Measurements from ENCODE around the gene PGGHG.
"Not testable (repeated sequence)": the region's sequence is repeated elsewhere in the genome, so short reads cannot be mapped to it uniquely, and the experiment has no call there.

PGGHG gene

GRCh38 chr11:315516-315994 is 26.6 kb downstream of the PGGHG start:
- no peak for DNase-seq

GRCh38 chr11:316031-316701 is 27.2 kb downstream of the PGGHG start:
- DNase-seq, result no peak

- no peak for DNase-seq
Observed at GRCh38 chr11:316891-317301, 28.0 kb downstream of the PGGHG start.

- DNase-seq, result not testable (repeated sequence)
Observed at GRCh38 chr11:317668-318404, 28.9 kb downstream of the PGGHG start.

GRCh38 chr11:318405-319120 is 29.6 kb downstream of the PGGHG start:
- not testable (repeated sequence) for DNase-seq

- not testable (repeated sequence) for DNase-seq
Observed at GRCh38 chr11:319121-319887, 30.4 kb downstream of the PGGHG start.

GRCh38 chr11:319888-320273 is 31.0 kb downstream of the PGGHG start:
- DNase-seq, result not testable (repeated sequence)

DNA sequence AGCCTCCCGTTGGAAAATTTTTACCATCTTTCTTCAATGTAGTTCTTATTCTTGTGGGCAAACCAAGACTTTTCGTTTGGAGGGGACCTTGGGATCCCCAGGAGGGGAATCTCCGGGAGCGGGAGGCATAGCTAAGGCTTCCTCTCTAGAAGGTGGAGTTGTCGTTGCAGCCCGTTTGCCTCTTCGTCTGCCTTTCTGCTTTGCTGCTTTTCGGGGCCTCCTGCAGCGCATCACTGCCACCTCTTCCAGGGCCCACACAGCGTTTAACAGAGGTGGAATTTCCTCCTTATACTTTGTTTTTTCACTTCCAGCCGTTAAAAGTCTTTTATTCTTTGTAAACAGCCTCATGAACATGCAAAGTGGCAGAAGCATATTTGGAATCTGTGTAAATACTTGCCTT is 35.2 kb downstream of the PGGHG start:
- no peak for DNase-seq

- not testable (repeated sequence) for DNase-seq
Observed at GRCh38 chr11:324593-325517, 35.9 kb downstream of the PGGHG start.

DNA sequence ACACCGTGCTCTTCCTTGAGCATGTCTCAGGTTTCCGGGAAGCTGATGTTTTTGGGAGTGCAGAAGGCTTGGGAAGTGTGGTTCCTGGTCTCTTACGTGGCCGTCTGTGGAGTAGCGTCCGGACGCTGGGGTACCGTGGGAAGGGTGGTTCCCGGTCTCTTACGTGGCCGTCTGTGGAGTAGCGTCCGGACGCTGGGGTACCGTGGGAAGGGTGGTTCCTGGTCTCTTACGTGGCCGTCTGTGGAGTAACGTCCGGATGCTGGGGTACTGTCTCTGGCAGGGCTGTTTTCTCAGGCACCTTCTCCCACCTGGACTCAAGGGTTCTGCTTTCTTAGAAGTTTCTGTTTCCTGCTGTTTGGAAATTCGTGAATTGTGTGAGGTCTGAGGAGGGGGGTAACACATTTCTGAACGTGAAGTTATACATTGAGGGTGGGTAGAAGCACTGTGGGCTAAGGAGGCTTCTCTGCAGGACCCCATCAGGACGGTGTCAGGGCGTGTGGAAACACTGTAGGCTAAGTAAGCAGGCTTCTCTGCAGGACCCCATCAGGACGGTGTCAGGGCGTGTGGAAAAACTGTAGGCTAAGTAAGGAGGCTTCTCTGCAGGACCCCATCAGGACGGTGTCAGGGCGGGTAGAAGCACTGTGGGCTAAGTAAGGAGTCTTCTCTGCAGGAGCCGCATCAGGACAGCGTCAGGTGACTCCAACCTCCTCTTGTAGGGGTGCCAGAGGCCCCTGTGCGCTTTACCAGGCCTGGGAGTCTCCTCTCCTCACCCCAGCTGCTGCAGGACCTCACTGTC is 37.1 kb downstream of the PGGHG start:
- DNase-seq, result no peak

- DNase-seq, result no peak
Observed at GRCh38 chr11:326592-326841, 37.6 kb downstream of the PGGHG start.

- DNase-seq, result no peak
Observed at GRCh38 chr11:326842-327580, 38.1 kb downstream of the PGGHG start.

GRCh38 chr11:327581-327923 is 38.6 kb downstream of the PGGHG start:
- no peak for DNase-seq

DNA sequence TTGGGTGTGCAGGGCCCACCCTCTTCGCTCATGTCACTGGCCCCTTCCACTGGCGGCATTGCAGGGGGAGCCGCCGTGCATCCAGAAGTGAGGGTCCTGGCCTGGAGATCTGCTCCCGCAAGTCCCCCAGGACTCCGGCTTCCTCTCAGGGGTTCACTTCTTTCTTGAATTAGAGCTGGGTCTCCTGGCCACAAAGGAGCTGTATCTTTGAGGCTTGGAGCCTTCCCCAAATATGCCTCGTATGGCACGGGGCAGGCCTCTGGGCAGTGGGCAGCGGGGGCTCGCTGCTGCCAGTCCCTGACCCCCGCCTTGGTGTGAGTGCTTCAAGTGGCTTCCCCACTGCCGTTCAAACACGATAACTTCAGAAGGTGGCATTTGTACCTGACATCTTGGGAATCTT is 39.1 kb downstream of the PGGHG start:
- DNase-seq, result no peak

- DNase-seq, result not testable (repeated sequence)
Observed at GRCh38 chr11:328516-329100, 39.7 kb downstream of the PGGHG start.

- no peak for DNase-seq
Observed at GRCh38 chr11:329886-330253, 40.9 kb downstream of the PGGHG start.

- no peak for DNase-seq
Observed at GRCh38 chr11:330307-330693, 41.4 kb downstream of the PGGHG start.

DNA sequence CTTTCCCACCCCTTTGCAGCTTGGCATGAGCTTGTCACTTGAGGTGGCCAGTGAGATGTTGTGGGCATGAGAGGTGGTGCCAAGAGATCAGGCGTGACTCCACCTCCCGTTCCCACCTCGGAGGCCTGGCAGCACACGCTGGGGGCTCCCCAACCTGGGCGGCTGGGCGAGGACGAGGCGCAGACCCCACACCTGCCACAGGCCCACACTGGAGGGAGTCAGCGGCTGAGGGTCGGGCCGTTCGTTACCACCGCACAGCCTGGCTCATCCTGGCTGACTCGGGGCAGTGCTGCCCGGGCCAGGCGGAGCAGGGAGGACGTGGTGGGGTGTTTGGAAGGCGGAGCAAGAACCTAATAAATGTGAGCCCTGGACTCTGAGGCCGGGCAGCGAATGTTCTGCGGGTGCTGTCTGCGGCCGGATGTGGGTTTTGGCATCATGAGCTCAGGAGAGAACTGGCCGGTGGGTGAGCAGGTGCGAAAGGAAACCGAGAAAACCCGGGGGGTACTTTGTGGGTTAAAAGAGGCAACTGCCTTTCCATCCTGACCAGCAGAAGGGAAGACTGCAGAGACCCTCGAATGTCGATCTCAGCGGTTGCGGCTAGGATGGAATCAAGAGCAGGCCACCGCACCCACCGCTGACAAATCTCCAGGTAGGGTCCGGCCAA is 41.9 kb downstream of the PGGHG start:
- no peak for DNase-seq

- DNase-seq, result no peak
Observed at GRCh38 chr11:331358-332060, 42.6 kb downstream of the PGGHG start.

All from NCI-H1417 (cell line).